HepG2 (cell line): ENCODE data around the gene TMEM79. TPM values are rescaled to one million over a fixed set of nuclear protein-coding genes. Genes with fewer than 3 reads are reported as not detected.

Experiments used
- ATAC-seq: fragments of 200-7000 bp; cut with Tn5 transposase; 3 replicates; pipeline ENCODE4 v1.9.1; 2020; ENCODE audit warnings: mild to moderate bottlenecking, moderate library complexity
- BruUV-seq: library from RNA; stranded (reverse); fragments of 400-500 nt; replicated peaks from 2 replicates; lab custom pipeline; 2021; lab: Mats Ljungman, UMichigan
- CTCF ChIA-PET: fragments of 300-600 bp; formaldehyde crosslinking; extraction: SDS; loops from one replicate; lab custom pipeline; 2021; ENCODE audit warnings: low total read pairs, inconsistent platforms, low intra/inter-chr PET ratio; lab: Yijun Ruan, JAX
- POLR2A ChIA-PET: fragments of 350-600 bp; sonication (Branson Sonifier 250); formaldehyde crosslinking; loops from one replicate; lab custom pipeline; 2020; ENCODE audit warnings: antibody characterized with exemption, inconsistent platforms; lab: Yijun Ruan, JAX
- DNase-seq: peaks from one replicate; pipeline ENCODE4 v3.0.0-alpha.2; 2015; ENCODE audit warnings: low spot score
- FAIRE-seq: peaks from 3 replicates; lab custom pipeline; 2011; peaks lifted over from hg19 to GRCh38; lab: Jason Lieb, UNC
- H2AFZ ChIP-seq: one replicate; pipeline ENCODE4 v1.6.1; 2011; ENCODE audit warnings: low read length, inconsistent platforms
- H3K27ac ChIP-seq: fragments of 300-600 bp; 3 replicates; pipeline ENCODE4 v1.8.0; 2011; ENCODE audit warnings: mixed run types, mild to moderate bottlenecking, mixed read lengths, low read length, inconsistent platforms; ENCODE audit not compliant: insufficient read depth; ENCODE audit errors: extremely low read length
- H3K27me3 ChIP-seq, 2 experiments: fragments of 200-600 bp in 1 of 2; 2 replicates in 1 of 2; 3 replicates in 1 of 2; pipeline versions ENCODE4 v1.6.0 to v1.8.0; 2011; ENCODE audit warnings: low read length in 2 of 2, mild to moderate bottlenecking in 2 of 2, moderate library complexity in 2 of 2, inconsistent platforms in 1 of 2; ENCODE audit not compliant: insufficient read depth in 2 of 2, control insufficient read depth in 1 of 2
- H3K36me3 ChIP-seq, 2 experiments: fragments of 200-600 bp in 1 of 2; replicated peaks in 1 of 2; 2 replicates in 1 of 2; 3 replicates in 1 of 2; pipeline versions ENCODE4 v1.5.1 to v1.8.0; 2011; ENCODE audit warnings: low read length in 2 of 2, inconsistent platforms in 1 of 2; ENCODE audit not compliant: insufficient read depth in 2 of 2, control insufficient read depth in 1 of 2
- H3K4me1 ChIP-seq: 2 replicates; pipeline ENCODE4 v1.5.1; 2012; ENCODE audit warnings: low read length, inconsistent platforms; ENCODE audit not compliant: insufficient read depth
- H3K4me2 ChIP-seq: 2 replicates; pipeline ENCODE4 v1.6.0; 2011; ENCODE audit warnings: low read depth, low read length, inconsistent platforms
- H3K4me3 ChIP-seq, 3 experiments: fragments of 200-600 bp in 1 of 3; sonication (generic), shearing (Covaris generic) in 1 of 3; replicated peaks in 1 of 3; 2 replicates each; pipeline ENCODE4 v1.5.1; 2011 to 2016; ENCODE audit warnings: low read length in 3 of 3, inconsistent platforms in 2 of 3, low read depth in 2 of 3, mild to moderate bottlenecking in 2 of 3, control low read depth in 1 of 3, mixed read lengths in 1 of 3; ENCODE audit not compliant: insufficient read depth in 1 of 3
- H3K79me2 ChIP-seq: one replicate; pipeline ENCODE4 v1.6.1; 2011; ENCODE audit warnings: low read length, inconsistent platforms; ENCODE audit not compliant: insufficient read depth
- H3K9ac ChIP-seq: 2 replicates; pipeline ENCODE4 v1.6.0; 2011; ENCODE audit warnings: mild to moderate bottlenecking, low read depth, low read length, inconsistent platforms; ENCODE audit not compliant: insufficient read depth
- H3K9me3 ChIP-seq: 2 replicates; pipeline ENCODE4 v1.5.1; 2012; ENCODE audit warnings: mild to moderate bottlenecking, low read length
- H4K20me1 ChIP-seq: 2 replicates; pipeline ENCODE4 v1.6.0; 2011; ENCODE audit warnings: inconsistent platforms, mild to moderate bottlenecking, low read length, moderate library complexity; ENCODE audit not compliant: insufficient read depth
- CTCF ChIP-seq: sonication (generic); formaldehyde crosslinking; IDR thresholded peaks from 2 replicates; pipeline ENCODE4 v1.5.0; 2020; ENCODE audit warnings: mild to moderate bottlenecking, missing genetic modification reagents, moderate library complexity
- HBP1 ChIP-seq: IDR thresholded peaks from 2 replicates; pipeline ENCODE4 v1.6.1; 2016; ENCODE audit warnings: low read depth, control low read depth
- KDM5A ChIP-seq: fragments of 200-600 bp; sonication (generic); IDR thresholded peaks from 2 replicates; pipeline ENCODE4 v1.7.0; 2018; ENCODE audit warnings: antibody characterized with exemption, mild to moderate bottlenecking, low read length, borderline replicate concordance
- MNT ChIP-seq: fragments of 450-650 bp; IDR thresholded peaks from 2 replicates; pipeline ENCODE4 v1.6.1; 2016
- PLRG1 ChIP-seq: fragments of 450-650 bp; conservative IDR thresholded peaks from 2 replicates; pipeline ENCODE4 v1.6.1; 2016
- RXRB ChIP-seq: IDR thresholded peaks from 2 replicates; pipeline ENCODE4 v1.6.1; 2016; ENCODE audit warnings: borderline replicate concordance, missing genetic modification reagents, missing compliant biosample characterization
- SIN3B ChIP-seq: fragments of 150-350 bp; IDR thresholded peaks from 2 replicates; pipeline ENCODE4 v1.6.1; 2014; ENCODE audit warnings: low read length
- STAG1 ChIP-seq: sonication (generic); formaldehyde crosslinking; IDR thresholded peaks from 2 replicates; pipeline ENCODE4 v1.4.0; 2020; ENCODE audit warnings: missing genetic modification reagents
- XBP1 ChIP-seq: sonication (generic); formaldehyde crosslinking; IDR thresholded peaks from 2 replicates; pipeline ENCODE4 v1.5.0; 2020; ENCODE audit warnings: missing genetic modification reagents
- ZNF639 ChIP-seq: conservative IDR thresholded peaks from 2 replicates; pipeline ENCODE4 v1.6.1; 2018; ENCODE audit warnings: missing genetic modification reagents
- WGBS: methylation state at CpG from one replicate; pipeline ENCODE4 v1.1.6; 2017; ENCODE audit warnings: low lambda C conversion rate; 5-methylcytosine and 5-hydroxymethylcytosine counted together
- in situ Hi-C: cut with HindIII; loops from 2 replicates; pipeline ENCODE4 v1.10.0; 2017; ENCODE audit warnings: low pct_unique_long_range_greater_than_20kb; ENCODE audit not compliant: extremely low pct_ligation_motif_present
- intact Hi-C: fragments of 100-400 bp; cut with micrococcal nuclease; formaldehyde crosslinking; loops from one replicate; pipeline ENCODE4 v1.10.0; 2022; ENCODE audit not compliant: unreplicated experiment
- polyA plus RNA-seq, 8 experiments: library from polyadenylated mRNA; depleted of rRNA in 3 of 8; stranded (reverse) in 7 of 8; unstranded in 1 of 8; fragments of >200 nt; fragmentation: Illumina TruSeq in 4 of 8; extraction: Trizol in 4 of 8; gene quantifications; 2 replicates each; pipeline versions ENCODE4 v1.2.1 to v1.2.3, GENCODE V29; 2011 to 2016; ENCODE audit warnings: low read depth in 4 of 8, missing spikeins in 1 of 8, mixed read lengths in 1 of 8; ENCODE audit not compliant: insufficient read depth in 1 of 8
- total RNA-seq, 5 experiments: library from RNA; depleted of rRNA; stranded (reverse); fragments of >200 nt; fragmentation: Illumina TruSeq; extraction: Trizol; gene quantifications; 2 replicates each; pipeline ENCODE4 v1.2.3, GENCODE V29; 2016; ENCODE audit warnings: low read depth in 1 of 5

The TMEM79 gene
- total and polyA plus RNA-seq, 2 of the 13 experiments (the other 11 are each of a cell fraction or from before 2014, with no cell fraction given) = 1.2 to 1.9 TPM

GRCh38 chr1:156319664-156320063 is 35.5 kb downstream of the TMEM79 start:
- no peak overlapping the region for H3K4me3 ChIP-seq
- H3K79me2 ChIP-seq = peaks cover 2% of the 10 kb centered on the region
- H3K36me3 ChIP-seq = peaks cover 32 to 81% of the 10 kb centered on the region in 2 experiments
- in situ Hi-C loops = no loop called here
- H3K9me3 ChIP-seq = no peaks in the 10 kb centered on the region
- H3K4me2 ChIP-seq = no peak overlapping the region
- ChIA-PET POLR2A (interaction anchor here (1.0 to 1.1 kb wide), 2 partner anchors 14 to 37 kb away, joined by 3 to 6 read pairs; partner anchors contain the start of gene SMG5), CTCF (interaction anchor here (0.7 kb wide), 1 partner anchor 173 kb away, joined by 3 read pairs; no protein-coding TSS in a partner anchor)
- no peak overlapping the region for H3K27ac ChIP-seq
- no TSS peak for BruUV-seq
- H4K20me1 ChIP-seq = peaks cover 4% of the 10 kb centered on the region; the same call in 1 of the 2 replicates
- no peak overlapping the region for H3K9ac ChIP-seq
- FAIRE-seq (no peak), ATAC-seq (0 out of 3 replicates have a peak, but pooled peaks have one; percentile 30), DNase-seq (peak; percentile 25)
- intact Hi-C loops = no loop called here
- 95% methylated on average over 1 of the region's 1 CpG for WGBS
- H3K4me1 ChIP-seq = no peaks in the 10 kb centered on the region
- TF ChIP-seq KDM5A = peak; percentile 30; the same call in 1 of the 2 replicates
- TF ChIP-seq HBP1 = no peak
- TF ChIP-seq MNT = no peak
- peak; percentile 40; the same call in 1 of the 2 replicates for TF ChIP-seq CTCF (CRISPR knock-in tag)
- no peak for TF ChIP-seq ZNF639
- peak; percentile 42 for TF ChIP-seq STAG1 (CRISPR knock-in tag)
- no peak for TF ChIP-seq XBP1 (CRISPR knock-in tag)
- no peak for TF ChIP-seq RXRB (CRISPR knock-in tag)
- TF ChIP-seq PLRG1 = no peak
- no peak for TF ChIP-seq SIN3B
- H3K27me3 ChIP-seq = no peaks in the 10 kb centered on the region
- no peak overlapping the region for H2AFZ ChIP-seq
